ACHN (cell line): ENCODE data around the gene PTCHD4.
"Not testable (repeated sequence)": the region's sequence is repeated elsewhere in the genome, so short reads cannot be mapped to it uniquely, and the experiment has no call there.

ENCODE experiments used
- DNase-seq: peaks from one replicate; pipeline ENCODE4 v3.0.0-alpha.2; 2015
- in situ Hi-C: cut with HindIII; loops from 2 replicates; pipeline ENCODE4 v1.10.0; 2017; ENCODE audit warnings: low sequenced_read_pairs, low pct_ligation_motif_present, low pct_unique_long_range_greater_than_20kb

The PTCHD4 gene

DNA sequence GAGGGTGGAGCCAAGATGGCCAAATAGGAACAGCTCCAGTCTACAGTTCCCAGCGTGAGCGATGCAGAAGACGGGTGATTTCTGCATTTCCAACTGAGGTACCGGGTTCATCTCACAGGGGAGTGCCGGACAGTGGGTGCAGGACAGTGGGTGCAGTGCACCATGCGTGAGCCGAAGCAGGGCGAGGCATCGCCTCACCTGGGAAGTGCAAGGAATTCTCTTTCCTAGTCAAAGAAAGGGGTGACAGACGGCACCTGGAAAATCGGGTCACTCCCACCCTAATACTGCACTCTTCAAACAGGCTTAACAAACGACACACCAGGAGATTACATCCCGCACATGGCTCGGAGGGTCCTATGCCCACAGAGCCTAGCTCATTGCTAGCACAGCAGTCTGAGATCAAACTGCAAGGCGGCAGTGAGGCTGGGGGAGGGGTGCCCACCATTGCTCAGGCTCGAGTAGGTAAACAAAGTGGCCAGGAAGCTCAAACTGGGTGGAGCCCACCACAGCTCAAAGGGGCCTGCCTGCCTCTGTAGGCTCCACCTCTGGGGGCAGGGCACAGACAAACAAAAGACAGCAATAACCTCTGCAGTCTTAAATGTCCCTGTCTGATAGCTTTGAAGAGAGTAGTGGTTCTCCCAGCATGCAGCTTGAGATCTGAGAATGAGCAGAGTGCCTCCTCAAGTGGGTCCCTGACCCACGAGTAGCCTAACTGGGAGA lies 8.4 kb downstream of the PTCHD4 start:
- in situ Hi-C loops, DNase-seq: not testable (repeated sequence)

DNA sequence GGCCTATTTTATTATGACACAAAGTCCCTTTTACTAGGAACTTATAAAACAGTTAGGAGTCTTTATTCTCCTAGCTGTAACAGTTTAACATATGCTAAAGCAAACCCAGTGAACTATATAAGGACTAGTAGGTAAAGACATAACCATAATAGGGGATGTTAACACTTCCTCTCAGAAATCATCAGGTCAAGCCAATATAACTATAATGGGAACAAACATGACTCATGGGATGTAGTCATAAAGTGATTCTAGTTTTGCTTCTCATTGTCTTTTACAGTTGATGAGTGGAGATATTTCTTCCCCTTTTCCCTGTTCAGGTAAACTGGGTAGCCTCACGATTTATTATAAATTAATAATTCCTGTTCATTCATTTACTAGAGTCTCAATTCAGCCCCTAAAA lies 9.7 kb downstream of the PTCHD4 start:
- in situ Hi-C loops, result no loop called here
- DNase-seq, result no peak

DNA sequence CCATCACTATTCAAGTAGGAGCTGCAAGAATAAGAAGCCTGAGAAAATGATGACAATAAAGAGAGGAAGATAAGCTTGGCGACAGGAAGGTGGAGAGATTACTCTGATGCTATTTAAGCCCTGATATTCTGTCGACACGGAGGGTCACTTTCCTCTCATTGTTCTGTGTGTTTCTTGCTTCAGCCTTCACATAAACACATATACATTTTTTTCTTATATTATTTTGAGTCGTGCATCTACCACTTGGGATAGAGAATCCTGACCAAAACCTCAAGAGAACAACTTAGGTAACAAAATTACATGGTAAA lies 10.5 kb downstream of the PTCHD4 start:
- in situ Hi-C loops, result no loop called here
- no peak for DNase-seq

DNA sequence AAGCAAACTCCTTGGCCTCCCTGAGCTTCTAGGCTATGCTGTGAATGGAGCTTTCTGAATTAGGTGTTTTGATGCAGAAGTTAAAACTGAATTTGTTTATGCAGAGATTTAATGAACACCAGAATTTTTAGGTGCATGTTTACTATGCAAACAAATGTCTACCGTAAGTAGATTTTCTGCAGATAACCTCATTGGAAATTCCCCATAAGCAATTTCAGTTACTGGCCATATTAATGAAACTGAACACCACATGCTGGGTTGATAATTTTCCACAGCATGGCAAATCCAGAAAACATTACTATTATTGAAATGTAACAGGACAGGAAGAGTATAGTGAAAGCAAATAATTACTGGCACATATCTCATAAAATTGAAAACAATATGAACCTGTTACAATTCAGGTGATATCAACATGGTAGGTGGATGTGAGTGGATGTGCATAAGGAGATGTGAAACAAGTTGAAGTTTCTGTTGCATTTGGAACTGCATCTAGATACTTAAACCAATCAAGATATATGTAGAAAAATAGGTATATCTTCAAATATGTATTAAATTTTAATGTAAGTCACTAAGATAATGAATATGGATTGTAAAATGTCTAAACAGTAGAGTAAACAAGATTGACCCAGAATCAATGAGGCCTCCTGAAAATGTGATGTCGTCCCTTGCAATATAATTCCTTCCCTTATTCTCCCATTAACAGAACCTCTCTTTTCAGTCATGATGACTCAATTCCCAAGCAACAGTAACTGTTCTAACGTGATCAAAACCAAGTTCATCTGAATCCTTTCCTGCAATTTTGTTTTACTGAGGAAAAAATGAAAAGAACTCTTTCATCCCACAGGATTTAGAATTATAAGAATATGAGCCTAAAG lies 11.0 kb downstream of the PTCHD4 start:
- no peak for DNase-seq
- in situ Hi-C loops, result no loop called here

DNA sequence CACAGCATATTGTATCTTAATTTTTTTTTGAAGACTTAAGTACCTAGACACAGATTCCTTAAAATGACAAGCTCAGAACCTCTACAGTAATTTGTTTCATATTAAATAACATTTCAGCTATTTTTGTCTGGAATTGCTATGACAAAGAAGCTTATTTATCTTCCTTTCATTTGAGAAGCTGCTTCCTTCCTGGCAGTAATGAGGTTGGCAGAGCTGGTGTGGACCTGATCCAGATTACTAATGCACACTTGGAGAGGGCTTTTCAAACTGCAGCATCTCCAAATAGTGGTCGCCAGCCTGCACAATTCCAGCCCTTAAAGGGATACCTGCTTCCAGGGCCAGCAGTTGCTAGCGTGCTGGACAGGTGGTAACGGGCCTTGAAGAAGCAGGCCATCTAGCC lies 12.1 kb downstream of the PTCHD4 start:
- DNase-seq, result no peak
- in situ Hi-C loops, result no loop called here

DNA sequence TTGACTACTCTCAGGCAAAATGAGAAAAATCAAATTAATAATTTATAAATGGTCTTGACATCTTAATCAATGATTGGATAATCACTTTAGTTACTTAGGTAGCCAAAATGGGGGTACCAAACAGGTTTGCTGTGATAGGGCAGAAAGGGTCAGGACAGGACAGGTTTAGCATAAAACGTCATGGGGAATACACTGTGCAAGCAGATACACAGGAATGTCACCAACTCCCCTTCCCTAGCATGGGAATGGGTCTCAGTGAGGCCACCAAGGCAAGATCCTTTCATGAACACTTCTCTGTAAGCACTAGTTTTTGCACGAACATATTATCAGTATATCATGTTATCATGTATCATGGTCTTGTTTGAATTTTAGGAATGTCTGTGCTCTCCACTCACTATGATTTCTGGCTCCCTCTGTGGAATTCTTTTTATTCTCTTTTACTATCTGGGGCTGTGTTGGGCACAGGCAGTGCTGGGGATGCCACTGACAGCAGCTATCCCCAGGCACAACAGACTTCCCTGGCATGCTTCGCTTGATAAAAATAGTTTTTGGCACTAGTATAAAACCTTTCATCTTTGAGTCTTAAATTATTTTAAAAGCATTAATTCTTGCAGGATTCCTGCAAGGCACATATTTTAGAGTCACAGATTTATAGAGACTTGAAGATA lies 18.3 kb downstream of the PTCHD4 start:
- in situ Hi-C loops, result no loop called here
- no peak for DNase-seq

DNA sequence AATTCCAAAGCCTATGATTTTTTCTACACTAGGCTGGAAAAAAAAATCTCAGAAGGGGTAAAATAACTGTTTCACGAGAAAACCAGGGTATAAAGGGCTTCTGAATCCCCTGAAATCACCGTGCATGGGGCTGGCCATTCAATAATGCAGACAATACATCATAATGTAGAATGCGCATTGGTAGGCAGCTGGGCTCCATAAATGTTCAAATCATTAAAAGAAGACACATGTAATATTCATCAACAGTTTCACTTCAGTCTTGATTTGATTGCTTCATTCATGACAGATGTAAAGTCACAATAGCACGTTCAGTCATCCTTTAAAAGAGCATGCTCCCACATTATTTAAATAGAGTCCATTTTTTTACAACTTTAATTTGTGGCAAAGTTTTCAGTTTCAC lies 20.5 kb downstream of the PTCHD4 start:
- in situ Hi-C loops, result no loop called here
- no peak for DNase-seq

DNA sequence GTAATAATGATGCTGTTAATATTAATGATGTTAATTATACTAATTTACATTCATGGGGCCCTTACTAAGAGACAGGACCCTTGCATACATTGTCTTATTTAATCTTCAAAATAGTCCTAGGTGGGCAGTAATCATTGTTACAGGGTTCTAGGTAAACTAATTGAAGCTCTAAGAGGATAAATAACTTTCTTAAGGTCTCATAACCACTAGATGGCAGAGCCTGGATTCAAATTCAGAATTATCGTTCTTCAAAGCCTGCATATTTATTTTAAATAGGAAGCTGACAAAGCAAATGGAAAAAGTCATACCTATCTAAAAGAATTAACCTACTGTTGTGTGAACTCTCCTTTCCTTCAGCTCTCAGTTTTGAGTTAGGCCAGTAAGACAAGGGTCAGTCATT lies 23.5 kb downstream of the PTCHD4 start:
- DNase-seq, result no peak

DNA sequence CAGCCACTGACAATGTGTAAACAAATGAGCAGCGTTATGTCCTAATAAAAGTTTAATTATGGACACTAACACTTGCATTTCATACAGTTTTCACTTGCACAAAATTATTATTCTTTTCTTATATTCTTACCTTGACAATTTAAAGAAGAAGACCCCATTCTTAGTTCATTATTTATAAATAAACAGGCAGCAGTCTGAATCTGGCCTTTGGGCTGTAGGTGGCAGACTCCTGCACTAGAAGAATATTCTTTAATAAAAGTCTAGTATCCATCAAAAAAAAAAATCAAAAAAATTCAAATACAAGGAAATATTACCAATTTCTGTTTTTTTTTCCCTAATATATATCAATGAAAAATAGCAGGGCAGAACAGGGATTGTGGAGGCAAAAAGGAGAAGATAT lies 24.8 kb downstream of the PTCHD4 start:
- DNase-seq, result no peak
- in situ Hi-C loops, result no loop called here

More for the DNA sequence above, 23.5 kb downstream of the PTCHD4 start:
- in situ Hi-C loops, result no loop called here

DNA sequence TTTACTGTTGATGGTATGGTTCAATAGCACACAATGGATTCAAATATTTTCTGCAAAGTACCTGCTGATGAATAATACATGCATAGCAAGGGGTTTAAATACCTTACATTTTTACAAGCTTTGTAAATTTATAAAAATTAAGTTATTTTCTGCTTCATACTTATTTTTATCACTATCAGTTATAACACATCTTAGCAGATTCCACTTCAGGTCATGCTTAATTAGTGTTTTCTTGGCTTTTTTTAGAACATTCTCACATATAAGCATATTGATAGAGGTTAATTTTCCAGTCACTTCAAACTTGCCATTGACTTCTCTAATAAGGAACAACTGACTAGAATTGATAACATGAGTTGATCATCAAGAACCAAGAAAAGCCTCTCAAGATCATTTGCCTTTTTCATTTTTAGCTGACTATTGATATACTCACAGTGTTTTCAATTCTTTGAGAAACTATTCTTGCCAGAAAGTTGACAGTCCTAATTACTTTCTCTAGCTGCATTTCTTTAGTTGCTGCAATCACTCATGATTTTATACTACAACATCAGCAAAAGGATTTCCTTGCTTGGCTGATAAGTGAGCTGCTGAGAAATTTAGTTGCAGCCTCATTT lies 25.8 kb downstream of the PTCHD4 start:
- in situ Hi-C loops, result no loop called here
- no peak for DNase-seq

DNA sequence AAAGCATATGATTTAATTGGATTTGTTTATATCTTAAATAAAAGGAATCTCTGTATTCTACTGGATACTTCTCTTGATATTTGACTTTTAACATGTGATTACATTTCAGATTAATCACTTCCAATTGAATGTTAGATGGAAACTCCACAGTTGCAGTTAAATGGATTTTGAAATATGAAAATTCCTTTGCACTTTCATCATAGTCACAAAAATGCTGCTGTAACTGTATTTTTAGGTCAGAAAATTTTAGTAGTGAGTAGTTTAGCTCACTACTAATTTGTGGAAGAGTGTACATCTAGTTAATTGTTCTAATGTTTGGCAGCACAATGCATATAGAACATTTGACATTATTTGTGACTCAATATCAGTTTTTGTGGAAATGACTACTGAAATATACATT lies 26.8 kb downstream of the PTCHD4 start:
- no peak for DNase-seq
- in situ Hi-C loops, result no loop called here

DNA sequence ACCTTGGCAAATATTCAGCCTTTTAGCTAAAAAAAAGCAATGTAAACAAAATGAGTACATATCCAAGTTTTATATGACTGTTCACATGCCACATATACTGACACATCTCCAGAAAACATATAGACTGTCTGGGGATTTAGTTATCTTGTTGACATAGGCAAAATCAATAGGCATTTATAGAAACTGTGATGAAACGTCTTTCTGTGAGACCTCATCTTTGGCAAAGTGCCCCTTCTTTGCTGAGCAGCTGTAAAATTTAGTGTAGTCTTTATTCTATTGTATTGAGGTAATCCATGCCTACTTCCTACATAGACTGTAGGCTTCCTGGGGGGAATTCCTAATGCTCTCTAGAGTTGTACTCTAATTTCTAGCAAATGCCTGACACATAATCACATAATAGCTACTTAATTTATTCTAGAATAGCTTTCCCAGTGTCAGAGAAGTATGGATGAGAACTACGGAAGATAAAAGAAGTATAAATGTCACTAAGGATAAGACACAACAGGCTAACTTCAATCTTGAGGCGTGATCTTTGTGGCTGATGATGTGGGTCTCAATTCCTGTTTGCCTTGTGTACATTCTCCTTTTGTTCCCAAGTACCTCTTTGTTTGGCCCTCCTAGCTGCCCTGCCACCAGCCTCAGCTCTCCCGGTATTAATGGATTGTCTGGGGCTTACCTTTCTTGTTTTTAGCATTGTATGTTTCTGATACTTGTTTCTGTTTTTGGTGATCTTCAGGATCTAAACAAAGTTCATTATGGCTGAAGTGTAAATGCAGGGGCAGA lies 30.6 kb downstream of the PTCHD4 start:
- DNase-seq, result no peak

DNA sequence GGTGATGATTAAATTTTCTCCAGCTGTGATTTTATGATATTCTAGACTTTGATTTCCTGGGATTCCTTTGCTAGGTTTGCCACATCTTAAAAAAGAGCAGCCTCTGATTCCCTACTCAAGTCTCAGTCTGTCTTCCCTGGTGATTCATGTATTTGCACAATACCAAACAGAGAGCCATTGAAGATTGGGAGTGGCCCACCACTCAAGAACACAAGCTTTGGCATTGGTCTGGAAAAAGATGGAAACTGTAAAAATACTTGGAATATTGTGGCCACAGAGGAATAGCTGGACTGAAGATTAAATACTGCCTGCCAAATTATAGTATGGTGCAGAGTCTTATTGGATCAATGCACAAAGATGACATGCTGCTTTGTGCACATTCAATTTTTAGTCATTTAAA lies 32.9 kb downstream of the PTCHD4 start:
- in situ Hi-C loops, result no loop called here
- DNase-seq, result no peak

More for the DNA sequence above, 30.6 kb downstream of the PTCHD4 start:
- in situ Hi-C loops, result no loop called here

DNA sequence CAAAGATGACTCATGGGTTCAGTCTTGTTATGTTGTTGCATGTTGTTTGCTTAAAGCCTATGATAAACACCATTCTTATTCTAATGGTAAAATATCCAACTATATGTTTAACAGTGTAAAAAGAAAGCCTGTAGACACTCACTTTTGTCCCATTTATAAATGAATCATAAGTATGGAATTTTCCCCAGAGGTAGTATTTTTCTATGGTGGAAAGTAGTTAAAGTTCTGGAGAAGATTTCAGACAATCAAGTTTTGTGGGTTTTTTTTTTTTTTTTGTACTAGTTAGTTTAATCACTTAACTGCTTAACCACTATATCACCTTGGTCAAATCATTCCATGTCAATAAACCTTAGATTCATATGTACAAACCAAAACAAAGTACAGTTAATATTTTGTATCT lies 35.8 kb downstream of the PTCHD4 start:
- no peak for DNase-seq
- in situ Hi-C loops, result no loop called here

DNA sequence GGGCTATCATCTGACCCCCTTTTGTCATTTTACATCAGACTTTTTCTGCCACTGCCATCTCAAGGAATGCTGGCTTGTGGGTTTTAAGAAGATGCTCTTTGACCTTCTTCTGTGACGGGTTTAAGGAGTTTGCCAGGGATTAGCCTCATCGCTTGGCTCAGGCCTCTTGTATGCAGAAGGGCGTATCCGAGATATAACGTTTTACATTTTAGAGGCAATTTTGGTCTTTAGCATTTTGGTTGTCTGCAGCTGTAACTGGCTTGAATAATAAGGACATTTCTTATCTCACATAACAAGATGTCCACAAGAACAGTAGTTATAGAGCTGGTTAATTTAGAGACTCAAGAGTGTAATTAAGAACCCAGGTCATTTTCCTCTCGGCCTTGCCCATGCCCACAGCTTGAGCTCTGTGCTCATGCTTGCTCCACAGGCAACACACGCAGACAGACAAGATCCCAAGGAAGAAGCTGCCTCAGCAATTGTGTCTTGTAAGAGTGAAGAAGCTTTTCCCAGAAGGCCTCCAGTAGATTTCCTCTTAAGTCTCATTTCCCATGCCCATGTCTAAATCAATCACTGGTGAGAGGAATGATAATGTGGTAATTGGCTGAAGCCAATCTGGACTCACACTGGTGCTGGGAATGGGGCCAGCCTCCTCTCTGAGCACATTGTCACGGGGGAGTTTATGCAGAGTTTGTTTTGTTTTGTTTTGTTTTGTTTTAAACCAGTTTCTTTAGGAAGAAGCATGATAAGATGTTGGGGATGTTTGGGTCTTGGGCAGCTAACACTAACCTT lies 36.8 kb downstream of the PTCHD4 start:
- no peak for DNase-seq
- in situ Hi-C loops, result no loop called here

DNA sequence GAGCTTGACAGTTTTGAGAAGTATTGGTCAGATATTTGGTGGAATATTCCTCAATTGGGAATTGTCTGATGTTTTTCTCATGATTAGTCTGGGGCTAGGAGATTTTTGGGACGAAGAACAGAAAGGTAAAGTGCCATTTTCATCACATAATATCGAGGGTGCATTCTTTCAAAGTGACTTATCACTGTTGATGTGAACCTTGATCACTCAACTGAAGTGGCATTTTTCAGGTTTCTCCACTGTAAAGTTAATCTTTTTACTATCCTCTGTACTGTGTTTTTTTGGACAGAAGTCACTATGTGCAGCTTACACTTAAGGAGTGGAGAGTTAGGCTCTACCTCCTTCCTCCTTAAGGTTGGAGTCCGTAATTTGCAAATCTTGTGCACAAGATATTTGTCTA lies 39.2 kb downstream of the PTCHD4 start:
- in situ Hi-C loops, result no loop called here
- no peak for DNase-seq

DNA sequence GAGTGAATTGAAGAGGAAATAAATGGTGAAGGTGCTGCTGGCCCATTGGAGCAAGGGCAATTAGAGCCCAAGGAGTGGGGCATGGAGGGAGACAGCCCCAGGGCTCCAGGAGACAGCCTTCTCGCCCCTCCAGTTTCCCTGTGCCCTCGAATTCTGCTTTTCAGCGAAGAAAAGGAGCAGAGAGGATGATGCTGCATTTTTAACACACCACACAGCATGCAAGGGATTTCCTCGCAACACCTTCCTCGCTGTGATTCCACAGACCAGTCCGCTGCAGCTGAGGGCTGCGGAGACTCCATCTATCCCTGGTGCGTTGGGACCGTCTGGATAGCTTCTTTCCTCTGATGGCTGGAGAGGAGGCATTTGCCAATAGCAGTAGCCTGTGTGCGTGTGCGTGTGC lies 41.7 kb downstream of the PTCHD4 start:
- DNase-seq, result no peak
- in situ Hi-C loops, result no loop called here
